Activated CD4-positive, alpha-beta T cell treated with anti-CD3 and anti-CD28 coated beads for 48 hours (primary cell): ENCODE measurements around the gene TYK2.
"Not testable (repeated sequence)": the region's sequence is repeated elsewhere in the genome, so short reads cannot be mapped to it uniquely, and the experiment has no call there.

ENCODE experiments used
- DNase-seq: peaks from one replicate; pipeline ENCODE4 v3.0.0-alpha.2; 2020

Gene TYK2

GRCh38 chr19:10380313-10381102 lies at the start of gene TYK2:
TYK2 (minus strand) TSS chr19:10380572; CDS start chr19:10378406, 2,166 bp downstream.
- DNase-seq: peak; percentile 97

GRCh38 chr19:10428996-10429381 lies 48.6 kb upstream of the TYK2 start:
- DNase-seq: no peak

DNA sequence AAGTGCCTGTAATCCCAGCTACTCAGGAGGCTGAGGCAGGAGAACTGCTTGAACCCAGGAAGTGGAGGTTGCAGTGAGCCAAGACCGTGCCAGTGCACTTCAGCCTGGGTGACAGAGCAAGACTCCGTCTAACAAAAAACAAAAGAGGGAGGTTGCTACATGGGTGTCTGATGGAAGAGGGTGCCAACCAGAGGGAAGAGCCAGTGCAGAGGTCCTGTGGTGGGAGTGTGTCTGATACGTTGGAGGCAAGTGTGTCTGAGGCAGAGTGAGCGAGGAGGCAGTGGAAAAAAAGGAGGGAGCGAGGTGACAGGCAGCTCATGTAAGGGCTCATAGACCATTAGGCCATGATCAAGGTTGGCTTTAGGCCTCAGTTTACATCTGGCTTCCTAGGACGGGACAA lies 46.8 kb upstream of the TYK2 start:
- no peak for DNase-seq

- peak; percentile 79 for DNase-seq
Measured at GRCh38 chr19:10424011-10424637, 43.8 kb upstream of the TYK2 start.

DNA sequence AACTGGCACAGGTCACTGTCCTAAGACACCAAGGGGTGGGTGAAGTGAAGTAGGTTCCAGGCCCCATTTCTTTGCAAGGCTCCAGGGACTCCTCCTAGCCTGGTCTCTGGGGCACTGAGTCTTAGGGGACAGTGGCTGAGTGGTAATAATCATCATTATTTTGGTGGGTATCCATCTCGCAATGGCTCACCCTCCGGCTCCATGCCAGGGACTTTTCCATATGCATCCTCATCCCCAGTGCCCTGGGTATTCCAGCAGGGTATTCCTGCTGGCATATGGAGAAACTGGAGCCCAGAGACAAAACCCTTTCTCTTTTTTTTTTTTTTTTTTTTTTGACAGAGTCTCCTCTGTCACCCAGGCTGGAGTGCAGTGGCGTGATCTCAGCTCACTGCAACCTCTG lies 42.5 kb upstream of the TYK2 start:
- DNase-seq: no peak

DNA sequence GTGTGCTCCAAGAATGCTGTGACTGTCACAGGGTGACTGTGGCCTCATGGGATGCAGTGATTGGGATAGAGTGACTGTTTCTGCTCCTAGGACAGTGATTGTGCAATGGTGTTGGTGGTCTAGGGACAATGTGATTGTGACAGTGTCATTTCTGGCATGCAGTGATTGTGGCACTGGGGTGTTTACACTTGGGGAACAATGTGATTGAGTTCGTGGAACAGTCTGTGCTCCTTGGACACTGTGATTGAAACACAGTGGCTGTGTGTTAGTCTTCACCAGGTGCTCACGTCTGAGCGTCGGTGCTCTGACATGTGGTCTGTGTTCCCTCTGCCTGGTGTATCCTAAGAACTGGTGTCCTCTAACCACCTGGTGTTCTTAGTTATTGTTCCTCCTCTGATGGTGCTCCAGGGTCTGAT lies 41.7 kb upstream of the TYK2 start:
- DNase-seq: no peak

GRCh38 chr19:10421240-10422045 lies 41.1 kb upstream of the TYK2 start:
- no peak for DNase-seq

DNA sequence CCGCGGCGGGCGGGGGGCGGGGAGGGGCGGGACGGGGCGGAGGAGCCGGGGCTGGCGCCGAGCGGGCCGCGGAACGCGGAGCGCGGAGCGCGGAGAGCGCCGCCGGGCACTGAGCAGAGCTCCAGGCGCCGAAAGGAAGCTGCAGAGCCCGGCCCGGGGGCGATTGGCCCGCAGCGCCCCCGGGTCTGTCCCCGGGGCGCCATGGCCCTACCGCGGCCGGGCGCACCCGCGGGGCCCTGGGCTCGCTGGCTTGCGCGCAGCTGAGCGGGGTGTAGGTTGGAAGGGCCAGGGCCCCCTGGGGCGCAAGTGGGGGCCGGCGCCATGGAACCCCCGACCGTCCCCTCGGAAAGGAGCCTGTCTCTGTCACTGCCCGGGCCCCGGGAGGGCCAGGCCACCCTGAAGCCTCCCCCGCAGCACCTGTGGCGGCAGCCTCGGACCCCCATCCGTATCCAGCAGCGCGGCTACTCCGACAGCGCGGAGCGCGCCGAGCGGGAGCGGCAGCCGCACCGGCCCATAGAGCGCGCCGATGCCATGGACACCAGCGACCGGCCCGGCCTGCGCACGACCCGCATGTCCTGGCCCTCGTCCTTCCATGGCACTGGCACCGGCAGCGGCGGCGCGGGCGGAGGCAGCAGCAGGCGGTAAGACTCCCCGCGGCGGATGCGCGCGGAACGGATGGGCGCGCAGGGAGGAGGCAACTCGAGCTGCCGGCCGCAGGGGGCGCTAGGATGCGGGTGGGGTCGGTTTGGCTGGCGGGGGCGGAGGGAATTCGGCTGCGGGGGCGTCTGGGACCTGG lies 40.3 kb upstream of the TYK2 start, which contains the start of gene PDE4A:
TSS of gene PDE4A (plus strand) at position 95 of the 796 bp plus-strand sequence. CDS start at position 322, 227 bp downstream.
- DNase-seq: peak; percentile 75

- peak; percentile 62 for DNase-seq
Measured at GRCh38 chr19:10419646-10420443, 39.5 kb upstream of the TYK2 start.

DNA sequence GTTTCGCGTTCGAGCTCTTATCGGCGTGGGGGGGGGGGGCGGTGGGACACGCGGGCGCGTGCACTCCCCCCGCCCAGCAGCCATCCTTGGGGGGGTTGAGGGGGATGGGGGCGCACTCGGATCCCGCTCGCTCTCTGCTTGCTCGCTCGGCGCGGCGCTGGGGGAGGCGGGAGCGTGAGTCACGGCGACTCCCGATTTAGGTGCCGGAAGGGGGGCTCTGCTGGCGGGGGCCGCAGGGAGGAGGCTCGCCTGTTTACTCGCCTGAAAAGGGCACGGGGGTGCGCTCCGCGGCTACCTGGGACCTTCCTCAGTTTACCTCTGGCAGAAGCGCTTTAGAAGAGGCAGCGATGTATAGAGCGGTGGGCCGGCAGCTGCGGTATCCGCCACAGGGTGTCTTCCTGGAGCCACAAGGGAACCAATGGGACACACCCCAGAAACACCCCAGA lies 38.9 kb upstream of the TYK2 start:
- DNase-seq: peak; percentile 43

DNA sequence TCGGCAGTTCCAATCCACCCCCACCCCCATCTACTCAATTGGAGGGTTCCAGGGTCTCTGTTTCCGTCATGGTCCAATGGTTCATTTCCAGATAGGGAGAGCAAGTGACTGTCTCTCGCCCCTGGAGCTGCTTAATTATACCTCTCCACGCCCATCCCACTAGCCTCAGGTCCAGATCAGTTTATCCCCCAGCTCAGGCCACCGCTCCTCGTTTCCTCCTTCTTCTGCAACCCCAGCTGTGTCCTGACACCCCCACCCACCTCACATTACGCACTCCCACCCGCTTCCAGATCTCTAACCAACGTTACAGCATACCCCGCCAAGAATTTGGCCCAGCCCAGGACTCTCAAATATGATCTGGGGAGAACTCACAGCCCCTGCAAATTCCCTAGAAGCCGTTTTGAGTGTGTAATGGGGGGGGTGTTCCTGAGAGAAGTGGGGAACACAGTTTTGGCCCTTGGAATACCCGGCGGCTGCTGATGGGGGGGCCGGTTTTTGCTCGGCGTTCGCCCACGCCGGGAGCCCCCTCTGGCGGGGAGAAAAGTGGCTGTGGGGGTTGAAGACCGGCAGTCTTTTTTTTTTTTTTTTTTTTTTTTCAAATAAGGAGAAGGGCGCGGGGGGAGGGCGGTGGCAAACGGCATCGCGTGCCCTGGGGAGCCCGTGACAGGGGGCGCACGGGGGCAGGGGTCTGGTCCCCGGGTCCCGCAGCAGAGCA lies 38.3 kb upstream of the TYK2 start:
- DNase-seq: no peak

- DNase-seq: no peak
Measured at GRCh38 chr19:10418235-10418484, 37.8 kb upstream of the TYK2 start.

DNA sequence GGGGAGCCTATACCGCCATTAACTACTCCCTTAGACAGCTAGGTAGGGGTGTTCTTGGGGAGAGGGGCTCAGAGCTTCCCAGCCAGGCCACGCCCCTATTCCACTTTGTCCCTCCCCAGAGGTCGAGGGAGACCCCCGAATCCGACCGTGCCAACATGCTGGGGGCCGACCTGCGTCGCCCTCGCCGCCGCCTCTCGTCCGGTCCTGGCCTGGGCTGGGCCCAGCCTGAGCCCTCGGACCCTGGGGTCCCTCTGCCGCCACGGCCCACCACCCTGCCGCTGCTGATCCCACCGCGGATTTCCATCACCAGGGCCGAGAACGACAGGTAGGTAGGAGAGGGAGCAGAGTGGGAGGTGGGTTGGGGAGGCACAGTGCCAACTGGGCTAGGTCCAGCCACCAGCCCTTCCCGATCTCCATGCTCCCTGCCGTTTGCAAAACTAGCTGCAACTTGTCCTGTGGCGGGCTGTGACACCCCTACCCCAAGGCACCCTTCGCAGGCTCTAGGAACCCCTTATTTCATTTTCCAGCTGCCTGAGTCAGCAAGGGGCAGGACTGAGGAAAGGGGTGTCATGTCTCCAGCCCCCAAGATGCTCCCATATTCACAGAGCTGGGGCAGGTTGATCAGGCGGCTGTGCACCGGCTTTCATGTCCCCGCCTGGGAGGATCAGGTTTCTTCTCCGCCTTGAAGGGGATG lies 37.3 kb upstream of the TYK2 start:
- DNase-seq: no peak

DNA sequence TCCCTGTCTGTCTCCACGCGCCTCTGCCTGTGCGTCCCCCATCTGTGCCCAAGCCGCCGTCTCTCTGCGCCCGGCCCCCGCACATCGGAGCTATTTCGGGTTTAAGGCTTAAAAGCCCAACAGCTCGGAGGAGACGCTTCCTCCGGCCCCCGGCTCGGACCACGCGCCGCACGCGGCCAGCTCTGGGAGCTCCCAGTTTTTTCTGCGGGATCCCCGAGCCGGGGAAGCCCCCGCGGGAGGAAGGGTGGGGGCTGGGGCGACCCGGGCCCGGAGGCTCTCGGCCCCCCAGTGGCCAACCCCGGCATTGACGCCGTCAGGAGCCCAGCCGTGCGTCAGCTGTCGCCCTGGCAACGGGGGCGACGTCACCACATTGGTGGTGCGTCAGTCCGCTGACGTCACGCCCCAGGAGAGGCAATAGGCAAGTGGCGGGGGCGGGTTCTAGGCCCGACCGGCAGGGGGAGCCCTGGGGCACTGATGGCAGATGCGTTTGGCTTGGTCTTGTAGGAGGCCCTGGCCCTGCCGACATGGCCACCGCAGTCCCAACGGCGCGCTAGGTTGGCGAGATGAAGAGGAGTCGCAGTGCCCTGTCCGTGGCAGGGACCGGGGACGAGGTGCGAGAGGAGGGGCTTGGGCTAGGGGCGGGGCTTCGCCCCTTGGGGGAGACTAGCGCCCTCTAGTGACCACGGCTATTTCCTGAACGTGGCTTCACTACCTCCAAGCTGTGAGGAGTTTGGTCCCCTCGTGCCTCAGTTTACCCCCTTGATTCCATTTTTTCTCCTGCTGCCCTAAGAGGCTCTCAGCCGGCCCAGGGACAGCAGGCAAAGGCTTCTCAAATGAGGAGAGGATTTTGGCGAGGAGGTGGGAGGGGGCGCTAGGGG lies 36.2 kb upstream of the TYK2 start:
- peak; percentile 97 for DNase-seq

- DNase-seq: no peak
Measured at GRCh38 chr19:10416083-10416379, 35.7 kb upstream of the TYK2 start.

DNA sequence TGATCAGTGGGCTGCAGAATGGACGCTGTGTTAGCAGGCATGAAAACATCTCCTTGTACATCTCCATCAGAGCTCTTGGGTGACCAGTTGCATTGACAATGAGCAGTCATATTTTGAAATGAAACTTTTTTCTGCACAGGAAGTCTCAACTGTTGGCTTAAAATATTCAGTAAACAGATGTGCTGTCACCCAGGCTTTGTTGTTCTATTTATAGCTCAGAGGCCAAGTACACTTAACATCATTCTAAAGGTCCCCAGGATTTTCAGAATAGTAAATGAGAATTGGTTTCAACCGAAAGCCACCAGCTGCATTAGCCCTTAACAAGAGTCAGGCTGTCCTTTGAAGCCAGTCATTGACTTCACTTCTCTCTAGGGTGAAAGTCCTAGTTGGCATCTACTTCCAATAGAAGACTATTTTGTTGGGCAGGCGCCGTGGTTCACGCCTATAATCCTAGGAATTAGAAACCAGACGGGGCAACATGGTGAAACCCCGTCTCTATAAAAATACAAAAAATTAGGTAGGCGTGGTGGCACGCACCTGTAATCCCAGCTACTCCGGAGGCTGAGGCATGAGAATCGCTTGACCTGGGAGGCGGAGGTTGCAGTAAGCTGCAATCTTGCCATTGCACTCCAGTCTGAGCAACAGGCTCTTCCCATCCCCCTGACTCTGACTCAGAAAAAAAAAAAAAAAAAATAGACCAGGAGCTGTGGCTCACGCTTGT lies 32.0 kb upstream of the TYK2 start:
- DNase-seq: no peak

DNA sequence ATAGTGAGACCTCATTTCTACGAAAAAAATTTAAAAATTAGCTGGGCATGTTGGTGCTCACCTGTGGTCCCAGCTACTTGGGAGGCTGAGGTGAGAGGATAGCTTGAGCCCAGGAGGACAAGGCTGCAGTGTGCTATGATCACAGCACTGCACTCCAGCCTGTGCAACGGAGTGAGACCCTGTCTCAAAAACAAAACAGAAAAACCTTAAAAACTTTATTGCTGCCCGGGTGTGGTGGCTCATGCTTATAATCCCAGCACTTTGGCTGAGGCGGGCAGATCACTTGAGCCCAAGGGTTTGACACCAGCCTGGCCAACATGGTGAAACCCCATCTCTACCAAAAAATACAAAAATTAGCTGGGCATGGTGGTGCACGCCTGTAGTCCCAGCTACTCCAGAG lies 30.9 kb upstream of the TYK2 start:
- not testable (repeated sequence) for DNase-seq

DNA sequence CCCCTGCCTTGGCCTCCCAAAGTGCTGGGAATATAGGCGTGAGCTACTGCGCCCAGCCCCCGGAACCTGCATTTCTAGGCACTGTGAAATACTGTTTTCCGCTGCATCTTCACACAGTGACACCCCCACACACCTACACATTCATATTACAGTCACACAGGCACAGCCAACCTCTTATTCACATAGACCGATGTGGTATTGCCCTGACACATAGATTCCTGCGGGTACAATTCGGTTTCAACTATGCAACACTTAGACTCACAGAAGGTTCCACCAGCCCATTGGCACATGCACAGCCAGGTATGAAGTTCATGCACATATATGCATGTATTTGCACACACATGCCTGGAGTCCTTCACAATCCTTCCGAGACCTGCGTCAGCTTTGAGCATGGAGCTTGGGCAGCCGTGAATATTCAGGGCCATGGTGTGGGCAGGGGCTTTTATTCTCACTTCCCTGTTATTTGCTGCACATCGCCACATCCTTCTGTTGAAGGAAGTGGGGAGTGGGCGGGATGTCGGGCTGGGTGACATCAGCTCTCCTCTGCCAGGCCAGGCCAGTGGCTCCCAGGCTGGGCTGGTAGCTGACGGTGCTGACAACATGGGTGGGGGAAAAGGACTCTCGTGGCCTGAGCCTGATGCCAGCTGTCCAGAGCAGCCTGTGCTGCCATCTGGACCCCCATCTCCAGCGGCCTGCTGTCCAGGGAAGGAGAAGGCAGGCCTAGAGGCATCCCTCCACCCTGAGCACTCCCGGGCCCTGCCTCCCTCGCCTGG lies 28.3 kb upstream of the TYK2 start:
- DNase-seq: peak; percentile 78
